Thoracic aorta (tissue), 2 donors: ENCODE measurements around the gene NBPF26. TPM values are rescaled to one million over a fixed set of nuclear protein-coding genes. Genes with fewer than 3 reads are reported as not detected.
A peak's percentile ranks its signal among the peaks of the same experiment; 100 is the strongest.
"Not testable (repeated sequence)": the region's sequence is repeated elsewhere in the genome, so short reads cannot be mapped to it uniquely, and the experiment has no call there.

Experiments
- ATAC-seq: fragments of 150-250 bp; one replicate; pipeline ENCODE4 v1.8.0; 2017; ENCODE audit warnings: low read depth; ENCODE audit not compliant: insufficient number of reproducible peaks, low FRiP score
- DNase-seq: peaks from one replicate; pipeline ENCODE4 v3.0.0-alpha.2; 2020; ENCODE audit warnings: low spot score
- H3K27ac ChIP-seq, 2 donors: fragments of 200-600 bp; sonication (generic); 1 replicate in 1 of 2; 2 replicates in 1 of 2; pipeline ENCODE4 v1.5.1; 2016; ENCODE audit warnings: mild to moderate bottlenecking in 2 of 2, moderate library complexity in 2 of 2
- H3K27me3 ChIP-seq: fragments of 200-600 bp; sonication (generic); replicated peaks from 2 replicates; pipeline ENCODE4 v1.6.0; 2016; ENCODE audit warnings: mild to moderate bottlenecking; ENCODE audit not compliant: insufficient read depth
- H3K36me3 ChIP-seq: fragments of 200-600 bp; sonication (generic); one replicate; pipeline ENCODE4 v1.5.1; 2016
- H3K4me1 ChIP-seq, 2 donors: fragments of 200-600 bp; sonication (generic); 1 replicate in 1 of 2; 2 replicates in 1 of 2; pipeline versions ENCODE4 v1.5.1 to v1.6.0; 2016; ENCODE audit warnings: low read depth in 2 of 2, mild to moderate bottlenecking in 1 of 2; ENCODE audit not compliant: control insufficient read depth in 1 of 2
- H3K4me3 ChIP-seq: fragments of 200-600 bp; sonication (generic); 2 replicates; pipeline ENCODE4 v1.5.1; 2016; ENCODE audit warnings: mild to moderate bottlenecking
- H3K9me3 ChIP-seq: fragments of 200-600 bp; sonication (generic); 2 replicates; pipeline ENCODE4 v1.5.1; 2016
- total RNA-seq, 2 donors: library from RNA; depleted of rRNA; stranded (reverse); fragments of >200 nt; gene quantifications; one replicate each; pipeline versions ENCODE4 v1.1.0 to v1.2.3, GENCODE V29; 2016
- TF ChIP-seq, protein P1 (sequence below): fragments of 200-600 bp; sonication (generic); IDR thresholded peaks from one replicate; pipeline ENCODE4 v1.5.1; 2019; ENCODE audit warnings: antibody characterized with exemption

The NBPF26 gene
- total RNA-seq, 2 donors from 2014 or later: 19.2 to 24.8 TPM

DNA sequence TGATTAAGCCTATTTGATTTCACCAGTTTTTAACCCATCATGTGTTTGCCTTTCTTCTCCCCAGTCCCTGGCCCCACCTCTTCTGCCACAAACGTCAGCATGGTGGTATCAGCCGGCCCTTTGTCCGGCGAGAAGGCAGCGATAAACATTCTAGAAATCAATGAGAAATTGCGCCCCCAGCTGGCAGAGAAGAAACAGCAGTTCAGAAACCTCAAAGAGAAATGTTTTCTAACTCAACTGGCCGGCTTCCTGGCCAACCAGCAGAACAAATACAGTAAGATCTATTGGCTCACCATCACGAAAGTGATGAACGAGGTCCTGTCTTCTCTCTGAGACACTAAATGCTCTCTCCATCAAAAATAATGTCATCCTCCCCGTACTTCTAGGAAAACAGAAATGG is 88.1 kb downstream of the NBPF26 start:
- not testable (repeated sequence) for H3K9me3 ChIP-seq, H3K4me3 ChIP-seq, DNase-seq, H3K27me3 ChIP-seq, ATAC-seq, H3K36me3 ChIP-seq, H3K4me1 ChIP-seq, H3K27ac ChIP-seq
- TF ChIP-seq, protein P1, sequence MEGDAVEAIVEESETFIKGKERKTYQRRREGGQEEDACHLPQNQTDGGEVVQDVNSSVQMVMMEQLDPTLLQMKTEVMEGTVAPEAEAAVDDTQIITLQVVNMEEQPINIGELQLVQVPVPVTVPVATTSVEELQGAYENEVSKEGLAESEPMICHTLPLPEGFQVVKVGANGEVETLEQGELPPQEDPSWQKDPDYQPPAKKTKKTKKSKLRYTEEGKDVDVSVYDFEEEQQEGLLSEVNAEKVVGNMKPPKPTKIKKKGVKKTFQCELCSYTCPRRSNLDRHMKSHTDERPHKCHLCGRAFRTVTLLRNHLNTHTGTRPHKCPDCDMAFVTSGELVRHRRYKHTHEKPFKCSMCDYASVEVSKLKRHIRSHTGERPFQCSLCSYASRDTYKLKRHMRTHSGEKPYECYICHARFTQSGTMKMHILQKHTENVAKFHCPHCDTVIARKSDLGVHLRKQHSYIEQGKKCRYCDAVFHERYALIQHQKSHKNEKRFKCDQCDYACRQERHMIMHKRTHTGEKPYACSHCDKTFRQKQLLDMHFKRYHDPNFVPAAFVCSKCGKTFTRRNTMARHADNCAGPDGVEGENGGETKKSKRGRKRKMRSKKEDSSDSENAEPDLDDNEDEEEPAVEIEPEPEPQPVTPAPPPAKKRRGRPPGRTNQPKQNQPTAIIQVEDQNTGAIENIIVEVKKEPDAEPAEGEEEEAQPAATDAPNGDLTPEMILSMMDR: peak; percentile 30

GRCh38 chr1:120825051-120825450 is 101.3 kb downstream of the NBPF26 start:
- DNase-seq, H3K27ac ChIP-seq, ATAC-seq, H3K4me3 ChIP-seq, H3K9me3 ChIP-seq, H3K27me3 ChIP-seq, H3K4me1 ChIP-seq, H3K36me3 ChIP-seq: not testable (repeated sequence)

- not testable (repeated sequence) for H3K9me3 ChIP-seq, ATAC-seq, H3K4me3 ChIP-seq, H3K36me3 ChIP-seq, H3K27me3 ChIP-seq, DNase-seq, H3K4me1 ChIP-seq, H3K27ac ChIP-seq
Measured at GRCh38 chr1:120826623-120827022, 102.9 kb downstream of the NBPF26 start.

GRCh38 chr1:120844186-120844944 is 120.6 kb downstream of the NBPF26 start:
- peak; percentile 2 for DNase-seq
- not testable (repeated sequence) for H3K4me1 ChIP-seq, ATAC-seq, H3K9me3 ChIP-seq, H3K36me3 ChIP-seq, H3K27me3 ChIP-seq, H3K4me3 ChIP-seq
- H3K27ac ChIP-seq: peak overlapping the region in 1 of 2 donors; percentile 43

DNA sequence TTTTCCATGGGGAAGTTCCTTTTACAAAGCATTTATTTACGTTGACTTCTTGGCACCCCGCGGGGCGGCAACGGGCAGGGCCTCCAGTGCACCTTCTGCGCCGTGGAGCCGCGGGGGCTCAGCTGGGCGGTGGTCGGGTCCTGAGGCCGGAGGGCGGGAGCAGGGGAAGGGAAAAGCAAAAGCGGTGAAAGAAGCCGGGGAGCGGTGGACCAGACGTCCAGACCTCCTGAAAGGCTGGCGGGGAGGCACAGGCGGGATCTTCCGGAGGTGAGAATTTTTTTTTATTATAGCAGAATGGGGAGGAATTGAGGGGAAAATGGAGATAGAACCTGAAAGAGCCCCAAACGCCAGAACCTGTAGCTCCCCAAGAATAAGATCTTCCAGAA is 121.2 kb downstream of the NBPF26 start:
- H3K4me3 ChIP-seq, H3K27ac ChIP-seq, DNase-seq, ATAC-seq, H3K9me3 ChIP-seq, H3K27me3 ChIP-seq, H3K4me1 ChIP-seq, H3K36me3 ChIP-seq: not testable (repeated sequence)

GRCh38 chr1:120849400-120850286 is 125.9 kb downstream of the NBPF26 start:
- H3K27me3 ChIP-seq, H3K27ac ChIP-seq, H3K9me3 ChIP-seq, H3K4me3 ChIP-seq, DNase-seq, H3K36me3 ChIP-seq, ATAC-seq, H3K4me1 ChIP-seq: not testable (repeated sequence)

- H3K27ac ChIP-seq, H3K4me3 ChIP-seq, H3K36me3 ChIP-seq, DNase-seq, H3K9me3 ChIP-seq, H3K4me1 ChIP-seq, H3K27me3 ChIP-seq, ATAC-seq: not testable (repeated sequence)
Measured at GRCh38 chr1:120850287-120850536, 126.5 kb downstream of the NBPF26 start.

- peak; percentile 1 for DNase-seq
- not testable (repeated sequence) for H3K36me3 ChIP-seq, H3K4me1 ChIP-seq, ATAC-seq, H3K9me3 ChIP-seq, H3K4me3 ChIP-seq, H3K27me3 ChIP-seq
- peak overlapping the region in 1 of 2 donors; percentile 56 for H3K27ac ChIP-seq
Measured at GRCh38 chr1:120850537-120851421, 127.0 kb downstream of the NBPF26 start.

- DNase-seq, H3K9me3 ChIP-seq, H3K4me3 ChIP-seq, H3K36me3 ChIP-seq, H3K27me3 ChIP-seq, H3K27ac ChIP-seq, ATAC-seq, H3K4me1 ChIP-seq: not testable (repeated sequence)
Measured at GRCh38 chr1:120858144-120858543, 134.4 kb downstream of the NBPF26 start.

- H3K9me3 ChIP-seq, H3K4me3 ChIP-seq, ATAC-seq: not testable (repeated sequence)
Measured at GRCh38 chr1:120859615-120860234, 136.0 kb downstream of the NBPF26 start.

DNA sequence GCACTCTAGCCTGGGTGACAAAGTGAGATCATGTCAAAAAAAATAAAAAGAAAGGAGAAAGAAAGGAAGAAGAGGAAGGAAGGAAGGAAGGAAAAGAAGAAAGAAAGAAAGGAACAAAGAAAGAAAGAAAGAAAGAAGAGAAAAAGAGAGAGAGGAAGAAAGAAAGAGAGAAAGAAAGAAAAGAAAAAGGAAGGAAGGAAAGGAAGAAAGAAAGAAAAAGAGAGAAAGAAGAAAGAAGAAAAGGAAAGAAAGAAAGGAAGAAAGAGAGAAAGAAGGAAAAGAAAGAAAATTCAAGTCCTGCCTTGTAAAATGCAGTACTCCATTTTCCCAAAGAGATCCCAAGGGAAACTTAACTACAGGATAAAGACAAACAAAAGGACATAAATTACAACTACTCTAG is 154.5 kb downstream of the NBPF26 start:
- H3K36me3 ChIP-seq, H3K4me1 ChIP-seq, H3K27ac ChIP-seq, H3K9me3 ChIP-seq, H3K27me3 ChIP-seq, H3K4me3 ChIP-seq, DNase-seq, ATAC-seq: not testable (repeated sequence)

More at GRCh38 chr1:120859615-120860234, 136.0 kb downstream of the NBPF26 start:
- not testable (repeated sequence) for H3K4me1 ChIP-seq, DNase-seq, H3K27me3 ChIP-seq, H3K36me3 ChIP-seq, H3K27ac ChIP-seq
